GM12875 (cell line): ENCODE measurements around the gene ADGRG2.

Experiments used
- H3K4me3 ChIP-seq: one replicate; pipeline ENCODE4 v1.5.1; 2011; ENCODE audit warnings: low read depth, low read length, control low read depth
- CTCF ChIP-seq: IDR thresholded peaks from 2 replicates; pipeline ENCODE4 v1.5.1; 2011; ENCODE audit warnings: low read depth, mild to moderate bottlenecking, control low read depth, inconsistent platforms, low read length, moderate library complexity, borderline replicate concordance; ENCODE audit not compliant: insufficient read depth

The ADGRG2 gene

GRCh38 chrX:19007011-19007410 is 115.3 kb downstream of the ADGRG2 start:
- no peak overlapping the region for H3K4me3 ChIP-seq
- TF ChIP-seq CTCF = no peak

GRCh38 chrX:19005909-19006308 is 116.4 kb downstream of the ADGRG2 start:
- H3K4me3 ChIP-seq = no peak overlapping the region
- TF ChIP-seq CTCF = 0 out of 2 replicates have a peak, but pooled peaks have one; percentile 15

- H3K4me3 ChIP-seq = no peak overlapping the region
- no peak for TF ChIP-seq CTCF
Measured at GRCh38 chrX:19003756-19004155, 118.5 kb downstream of the ADGRG2 start.

GRCh38 chrX:18998653-18999052 is 123.6 kb downstream of the ADGRG2 start:
- TF ChIP-seq CTCF = no peak
- no peak overlapping the region for H3K4me3 ChIP-seq

- TF ChIP-seq CTCF = no peak
- no peak overlapping the region for H3K4me3 ChIP-seq
Measured at GRCh38 chrX:18997916-18998315, 124.4 kb downstream of the ADGRG2 start.

GRCh38 chrX:18996536-18996935 is 125.7 kb downstream of the ADGRG2 start:
- no peak for TF ChIP-seq CTCF

GRCh38 chrX:18995221-18995620 is 127.0 kb downstream of the ADGRG2 start:
- no peak for TF ChIP-seq CTCF
- H3K4me3 ChIP-seq = no peak overlapping the region

More at GRCh38 chrX:18996536-18996935, 125.7 kb downstream of the ADGRG2 start:
- H3K4me3 ChIP-seq = no peak overlapping the region
